GM18507 (cell line): Measurements from ENCODE around the gene FBXW11.
"Not testable (repeated sequence)": the region's sequence is repeated elsewhere in the genome, so short reads cannot be mapped to it uniquely, and the experiment has no call there.

ENCODE experiments used
- DNase-seq: peaks from one replicate; pipeline ENCODE4 v3.0.0; 2011; ENCODE audit warnings: low read depth; ENCODE audit not compliant: insufficient read length; ENCODE audit errors: extremely low spot score
- FAIRE-seq: peaks from 2 replicates; lab custom pipeline; 2011; peaks lifted over from hg19 to GRCh38; lab: Jason Lieb, UNC

Gene FBXW11

DNA sequence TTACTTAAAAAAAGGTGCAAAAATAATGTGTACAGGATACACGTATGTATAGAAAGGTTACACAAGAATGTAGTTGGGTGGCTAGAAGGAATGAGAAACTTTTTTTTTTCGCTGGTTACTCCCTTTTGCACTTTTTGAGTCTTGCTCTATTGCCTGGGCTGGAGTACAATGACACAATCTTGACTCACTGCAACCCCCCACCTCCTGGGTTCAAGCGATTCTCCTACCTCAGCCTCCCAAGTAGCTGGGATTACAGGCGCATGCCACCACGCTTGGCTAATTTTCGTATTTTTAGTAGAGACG is 15.8 kb downstream of the FBXW11 start:
- DNase-seq (no peak), FAIRE-seq (no peak)

DNA sequence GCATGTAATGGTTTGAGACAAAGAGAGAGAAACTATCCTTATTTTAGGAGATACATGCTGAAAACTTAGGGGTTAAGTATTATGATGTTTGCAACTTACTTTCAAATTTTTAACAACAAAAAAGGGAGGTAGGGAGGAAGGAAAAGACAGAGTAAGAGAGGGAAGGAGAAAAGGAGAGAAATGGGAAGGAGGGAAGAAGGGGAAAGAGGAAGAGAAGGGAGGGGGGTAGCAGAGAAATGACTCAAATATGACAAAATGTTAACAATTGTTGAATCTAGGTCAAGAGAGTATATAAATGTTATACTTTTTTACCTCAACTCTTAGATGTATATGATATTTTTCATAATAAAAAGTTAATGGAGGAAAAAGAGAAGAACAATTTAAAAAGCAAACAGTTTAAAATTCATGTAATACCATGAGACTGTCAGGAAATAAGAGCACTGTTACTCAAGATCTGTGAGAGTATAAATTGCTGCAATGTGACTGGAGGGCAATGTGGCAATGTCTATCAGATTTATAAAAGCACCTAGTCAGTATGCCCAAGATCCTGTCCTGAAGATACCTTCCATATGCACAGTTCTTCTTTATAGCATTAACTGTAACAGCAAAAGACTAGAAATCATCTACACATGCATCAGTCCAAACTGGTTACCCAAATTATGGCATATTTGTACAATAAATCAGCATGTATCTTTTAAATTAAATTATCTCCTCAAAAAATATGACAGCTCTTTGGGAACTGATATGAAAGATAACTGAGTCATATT is 16.3 kb downstream of the FBXW11 start:
- no peak for FAIRE-seq
- DNase-seq = no peak

GRCh38 chr5:171989276-171989675 is 17.2 kb downstream of the FBXW11 start:
- FAIRE-seq (peak; percentile 82), DNase-seq (no peak)

DNA sequence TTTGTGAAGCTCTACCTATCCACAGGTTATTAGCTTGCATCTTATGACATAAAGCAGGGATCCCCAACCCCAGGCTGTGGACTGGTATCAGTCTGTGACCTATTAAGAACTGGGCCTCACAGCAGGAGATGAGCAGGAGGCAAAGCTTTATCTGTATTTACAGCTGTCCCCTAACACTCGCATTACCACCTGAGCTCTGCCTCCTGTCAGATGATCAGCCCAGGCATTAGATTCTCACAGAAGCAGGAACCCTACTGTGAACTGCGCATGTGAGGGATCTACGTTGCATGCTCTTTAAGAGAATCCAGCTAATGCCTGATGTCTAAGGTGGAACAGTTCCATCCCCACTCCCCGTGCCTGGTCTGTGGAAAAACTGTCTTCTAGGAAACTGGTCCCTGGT is 19.7 kb downstream of the FBXW11 start:
- FAIRE-seq (no peak), DNase-seq (no peak)

DNA sequence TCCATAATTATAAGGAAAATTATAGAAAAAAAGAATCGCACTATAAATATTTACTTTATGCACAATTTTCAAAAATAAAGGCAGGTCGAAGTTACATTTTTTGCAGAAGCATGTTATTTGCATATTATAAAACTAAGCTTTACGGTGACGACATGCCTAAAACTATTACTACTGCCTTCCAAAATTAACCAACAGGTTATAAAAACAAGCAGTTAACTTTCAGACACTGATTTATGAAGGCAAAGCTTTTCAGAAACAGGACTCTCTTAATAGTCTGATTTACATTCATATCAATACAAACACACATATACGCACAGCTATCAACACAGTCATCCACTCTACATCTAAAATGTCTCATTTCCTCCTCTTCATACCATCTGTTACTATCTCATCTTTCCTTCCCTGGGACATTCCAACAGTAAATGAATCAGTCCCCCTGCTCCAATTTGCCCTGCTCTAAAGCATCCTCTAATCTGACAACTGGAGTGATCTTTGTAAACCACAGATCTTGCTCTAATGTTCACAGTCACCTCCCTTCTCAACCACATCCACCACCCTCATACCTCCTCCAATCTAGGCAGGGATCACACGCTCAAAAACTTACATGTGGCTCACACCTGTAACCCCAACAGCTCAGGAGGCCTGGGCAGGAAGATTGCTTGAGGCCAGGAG is 21.6 kb downstream of the FBXW11 start:
- FAIRE-seq = peak; percentile 67
- no peak for DNase-seq

DNA sequence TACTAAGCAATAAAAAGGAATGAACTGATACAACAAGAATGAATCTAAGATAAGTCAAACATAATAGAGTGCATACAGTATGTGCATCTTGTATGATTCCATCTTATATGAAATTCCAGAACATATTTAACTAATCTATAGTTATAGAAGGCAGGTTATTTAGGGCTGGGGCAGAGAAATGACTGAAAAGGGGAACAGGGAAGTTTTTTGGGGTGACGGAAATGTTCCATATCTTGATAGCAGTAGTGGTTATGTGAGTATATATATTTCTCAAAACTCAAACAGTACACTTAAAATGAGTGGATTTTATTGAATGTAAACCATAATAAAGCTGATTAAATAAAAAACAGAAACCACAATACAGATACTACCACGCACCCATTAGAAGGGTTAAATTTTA is 24.6 kb downstream of the FBXW11 start:
- DNase-seq (no peak), FAIRE-seq (no peak)

DNA sequence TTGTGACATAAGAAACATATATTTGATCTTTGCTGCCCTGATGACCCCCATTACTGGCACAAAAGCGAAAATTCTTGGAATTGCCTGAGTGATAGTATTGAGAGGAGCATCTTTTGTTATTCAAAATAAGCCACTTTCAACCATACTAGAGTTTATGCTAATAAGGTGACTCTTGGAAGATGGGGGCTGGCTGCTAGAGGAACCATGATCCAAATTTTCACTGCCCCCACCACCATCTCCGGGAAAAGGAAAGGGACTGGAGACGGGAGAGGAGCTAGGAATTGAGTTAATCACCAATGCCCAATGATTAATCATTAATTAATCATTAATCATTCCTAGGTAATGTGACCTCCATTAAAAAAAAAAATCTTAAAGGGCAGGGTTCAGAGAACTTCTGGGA is 25.6 kb downstream of the FBXW11 start:
- DNase-seq (no peak), FAIRE-seq (no peak)

GRCh38 chr5:171979606-171980005 is 26.8 kb downstream of the FBXW11 start:
- no peak for DNase-seq
- no peak for FAIRE-seq

- FAIRE-seq (peak; percentile 81), DNase-seq (no peak)
Measured at GRCh38 chr5:171978519-171978918, 27.9 kb downstream of the FBXW11 start.

- DNase-seq (no peak), FAIRE-seq (no peak)
Measured at GRCh38 chr5:171978016-171978415, 28.4 kb downstream of the FBXW11 start.

GRCh38 chr5:171977244-171977950 is 29.0 kb downstream of the FBXW11 start:
- peak; percentile 46 for FAIRE-seq

GRCh38 chr5:171975877-171976667 is 30.4 kb downstream of the FBXW11 start:
- no peak for DNase-seq

More at GRCh38 chr5:171977244-171977950, 29.0 kb downstream of the FBXW11 start:
- DNase-seq = not testable (repeated sequence)

GRCh38 chr5:171975262-171975876 is 31.1 kb downstream of the FBXW11 start:
- FAIRE-seq = no peak
- no peak for DNase-seq

More at GRCh38 chr5:171975877-171976667, 30.4 kb downstream of the FBXW11 start:
- no peak for FAIRE-seq

DNA sequence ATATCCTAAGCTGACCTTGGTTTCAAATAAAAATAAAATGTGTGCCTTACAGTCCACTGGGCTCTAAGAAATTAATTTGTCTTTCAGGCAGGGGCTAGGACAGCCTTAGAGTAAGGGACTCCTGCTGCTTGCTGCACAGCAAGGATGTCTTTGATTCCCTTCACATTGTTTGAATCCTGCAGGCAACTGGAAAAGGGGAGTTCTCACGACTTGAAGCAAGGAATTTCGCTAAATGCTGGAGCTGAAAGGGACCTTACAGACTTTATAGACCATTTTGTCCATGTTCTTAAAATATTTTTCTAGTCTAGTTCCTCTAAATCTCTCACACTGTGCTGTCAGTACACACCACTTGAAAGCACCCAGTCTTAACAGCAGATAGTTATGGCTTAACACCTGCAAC is 35.6 kb downstream of the FBXW11 start:
- FAIRE-seq (no peak), DNase-seq (no peak)

- no peak for DNase-seq
- FAIRE-seq = no peak
Measured at GRCh38 chr5:171969288-171969880, 37.1 kb downstream of the FBXW11 start.

DNA sequence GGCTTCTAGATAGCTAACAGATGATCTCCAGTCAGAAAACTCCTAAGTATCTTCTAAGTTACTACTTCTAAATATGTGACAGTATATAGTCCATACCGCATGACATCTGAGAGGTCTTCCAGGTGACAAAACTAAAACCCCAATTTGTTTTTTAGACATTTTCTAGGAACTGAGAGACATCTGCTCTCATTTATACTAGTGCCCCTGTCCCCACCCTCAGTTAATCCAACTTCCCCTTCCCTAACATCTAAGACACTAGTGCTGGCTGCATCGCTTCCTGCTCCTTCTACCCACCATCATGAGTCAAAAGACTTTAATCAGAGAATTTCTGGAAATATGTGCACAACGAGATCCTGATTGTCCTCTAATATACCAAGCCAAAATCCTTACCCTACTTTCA is 37.9 kb downstream of the FBXW11 start:
- no peak for FAIRE-seq
- no peak for DNase-seq

DNA sequence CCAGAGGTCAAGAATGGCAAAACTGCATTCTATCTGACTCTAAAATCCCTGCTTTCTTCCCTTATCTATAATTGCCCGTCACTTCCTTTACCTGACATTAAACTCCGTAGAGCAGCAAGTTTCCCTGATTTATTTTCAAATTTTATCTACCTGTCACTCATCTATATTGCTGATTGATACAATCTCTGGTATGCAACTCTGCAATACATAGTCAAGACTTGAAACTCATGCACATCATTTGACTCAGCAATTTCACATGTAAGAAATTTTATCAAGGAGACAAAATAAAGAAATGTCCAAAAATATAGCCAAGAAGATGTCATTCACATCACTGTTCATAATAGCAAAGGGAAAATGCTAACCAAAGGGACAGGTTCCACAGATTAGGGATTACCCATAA is 39.5 kb downstream of the FBXW11 start:
- FAIRE-seq (peak; percentile 12), DNase-seq (no peak)

DNA sequence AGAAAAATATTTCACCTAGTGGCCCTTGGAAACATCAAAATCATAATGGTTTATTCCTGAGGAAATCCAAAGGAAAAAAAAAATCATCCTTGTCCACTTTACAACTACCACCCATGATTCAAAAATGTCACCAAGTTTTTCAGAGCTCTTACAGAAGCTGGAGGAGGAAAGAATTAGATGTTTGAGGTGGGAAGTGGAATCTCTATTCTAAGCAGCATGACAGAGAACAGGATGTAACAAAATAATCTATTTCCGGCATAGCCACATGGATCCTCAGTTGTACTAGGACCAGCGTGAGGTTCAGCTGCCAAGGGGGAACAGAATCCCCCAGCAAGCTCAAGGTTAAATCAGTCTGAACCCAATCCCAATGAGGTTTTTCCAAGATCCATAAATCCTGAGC is 40.2 kb downstream of the FBXW11 start:
- DNase-seq (no peak), FAIRE-seq (no peak)

DNA sequence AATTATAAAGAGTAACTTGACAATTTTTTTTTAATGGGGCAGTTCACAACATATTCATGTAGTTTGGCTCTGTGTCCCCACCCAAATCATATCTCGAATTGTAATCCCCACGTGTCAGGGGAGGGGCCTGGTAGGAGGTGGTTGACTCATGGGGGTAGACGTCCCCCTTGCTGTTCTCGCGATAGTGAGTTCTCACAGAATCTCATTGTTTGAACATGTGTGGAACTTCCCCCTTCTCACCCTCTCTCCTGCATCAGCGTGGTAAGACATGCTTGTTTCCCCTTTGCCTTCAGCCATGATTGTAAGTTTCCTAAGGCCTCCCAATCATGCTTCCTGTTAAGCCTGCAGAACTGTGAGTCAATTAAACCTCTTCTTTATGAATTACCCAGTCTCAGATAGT is 40.7 kb downstream of the FBXW11 start:
- peak; percentile 73 for FAIRE-seq
- DNase-seq = no peak
